Measurements from ENCODE around the gene SIX4.

DNA sequence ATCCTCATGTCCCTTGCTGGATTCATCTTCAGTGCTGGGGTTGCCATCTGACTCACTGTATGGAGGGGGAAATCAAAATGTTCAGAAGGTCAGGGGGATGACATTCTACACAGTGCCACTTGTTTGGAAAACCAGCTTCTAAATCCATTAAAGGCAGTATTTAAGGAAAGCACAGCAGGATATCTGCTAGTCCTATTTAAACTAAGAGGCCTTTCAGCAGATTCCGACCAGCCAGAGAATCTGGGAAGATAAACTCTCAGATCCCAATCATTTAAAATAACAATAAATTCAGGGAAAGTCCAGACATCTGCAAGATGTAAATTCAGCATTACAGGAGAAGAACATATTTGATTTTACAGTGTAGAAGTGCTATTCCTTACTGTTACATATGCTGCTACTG lies 3.8 kb downstream of the SIX4 start:
- TF ChIP-seq, protein P1, sequence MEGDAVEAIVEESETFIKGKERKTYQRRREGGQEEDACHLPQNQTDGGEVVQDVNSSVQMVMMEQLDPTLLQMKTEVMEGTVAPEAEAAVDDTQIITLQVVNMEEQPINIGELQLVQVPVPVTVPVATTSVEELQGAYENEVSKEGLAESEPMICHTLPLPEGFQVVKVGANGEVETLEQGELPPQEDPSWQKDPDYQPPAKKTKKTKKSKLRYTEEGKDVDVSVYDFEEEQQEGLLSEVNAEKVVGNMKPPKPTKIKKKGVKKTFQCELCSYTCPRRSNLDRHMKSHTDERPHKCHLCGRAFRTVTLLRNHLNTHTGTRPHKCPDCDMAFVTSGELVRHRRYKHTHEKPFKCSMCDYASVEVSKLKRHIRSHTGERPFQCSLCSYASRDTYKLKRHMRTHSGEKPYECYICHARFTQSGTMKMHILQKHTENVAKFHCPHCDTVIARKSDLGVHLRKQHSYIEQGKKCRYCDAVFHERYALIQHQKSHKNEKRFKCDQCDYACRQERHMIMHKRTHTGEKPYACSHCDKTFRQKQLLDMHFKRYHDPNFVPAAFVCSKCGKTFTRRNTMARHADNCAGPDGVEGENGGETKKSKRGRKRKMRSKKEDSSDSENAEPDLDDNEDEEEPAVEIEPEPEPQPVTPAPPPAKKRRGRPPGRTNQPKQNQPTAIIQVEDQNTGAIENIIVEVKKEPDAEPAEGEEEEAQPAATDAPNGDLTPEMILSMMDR (IDR thresholded peaks at IDR 0.05), result no peak
- TF ChIP-seq EZH2 (IDR thresholded peaks at IDR 0.05; ENCODE audit: borderline replicate concordance, insufficient read depth, low read depth, low read length, poor library complexity, severe bottlenecking), result no peak

Measured in B cell (primary cell).